Loucy (cell line): ENCODE measurements around the gene POLA1.

Experiments
- H2AFZ ChIP-seq: fragments of 200-600 bp; sonication (generic); 2 replicates; pipeline ENCODE4 v1.6.0; 2016; ENCODE audit warnings: antibody characterized with exemption, mild to moderate bottlenecking, low read length, moderate library complexity
- H3F3A ChIP-seq: fragments of 200-600 bp; 2 replicates; pipeline ENCODE4 v1.6.0; 2016; ENCODE audit warnings: antibody characterized with exemption, low read depth, mild to moderate bottlenecking
- H3K27me3 ChIP-seq: fragments of 200-600 bp; sonication (generic); 2 replicates; pipeline ENCODE4 v1.6.1; 2014; ENCODE audit warnings: low read length, mild to moderate bottlenecking; ENCODE audit not compliant: insufficient read depth, poor library complexity, severe bottlenecking
- H3K36me3 ChIP-seq: fragments of 200-600 bp; sonication (generic); 2 replicates; pipeline ENCODE4 v1.6.1; 2016; ENCODE audit warnings: low read length; ENCODE audit not compliant: insufficient read depth
- H3K4me1 ChIP-seq: fragments of 200-600 bp; sonication (generic); 2 replicates; pipeline ENCODE4 v1.5.1; 2014; ENCODE audit warnings: low read length, mild to moderate bottlenecking; ENCODE audit not compliant: insufficient read depth, poor library complexity, severe bottlenecking
- H3K4me2 ChIP-seq: fragments of 200-600 bp; sonication (generic); 2 replicates; pipeline ENCODE4 v1.6.0; 2014; ENCODE audit warnings: antibody characterized with exemption, low read length, low read depth, mild to moderate bottlenecking; ENCODE audit not compliant: poor library complexity, severe bottlenecking
- H3K4me3 ChIP-seq: fragments of 200-600 bp; sonication (generic); 2 replicates; pipeline ENCODE4 v1.5.1; 2014; ENCODE audit warnings: low read length, mild to moderate bottlenecking, mixed read lengths; ENCODE audit not compliant: poor library complexity, severe bottlenecking
- H3K79me2 ChIP-seq: fragments of 200-600 bp; sonication (generic); 2 replicates; pipeline ENCODE4 v1.6.1; 2014; ENCODE audit warnings: low read length; ENCODE audit not compliant: insufficient read depth
- H3K9ac ChIP-seq: fragments of 200-600 bp; sonication (generic); 2 replicates; pipeline ENCODE4 v1.6.0; 2014; ENCODE audit warnings: mild to moderate bottlenecking, low read depth, low read length, moderate library complexity; ENCODE audit not compliant: poor library complexity, severe bottlenecking
- H3K9me2 ChIP-seq: fragments of 200-600 bp; sonication (generic); replicated peaks from 2 replicates; pipeline ENCODE4 v1.6.1; 2016; ENCODE audit warnings: low read depth, low read length, mixed read lengths
- H3K9me3 ChIP-seq: fragments of 200-600 bp; sonication (generic); 2 replicates; pipeline ENCODE4 v1.6.1; 2014; ENCODE audit warnings: mild to moderate bottlenecking, antibody characterized with exemption, low read length, low read depth; ENCODE audit not compliant: insufficient read depth
- H4K20me1 ChIP-seq: fragments of 200-600 bp; sonication (generic); 2 replicates; pipeline ENCODE4 v1.6.0; 2014; ENCODE audit warnings: antibody characterized with exemption, low read length, mild to moderate bottlenecking; ENCODE audit not compliant: insufficient read depth, poor library complexity, severe bottlenecking
- CTCF ChIP-seq: fragments of 200-600 bp; sonication (generic); conservative IDR thresholded peaks from 2 replicates; pipeline ENCODE4 v1.5.1; 2014; ENCODE audit warnings: mild to moderate bottlenecking, antibody characterized with exemption, low read length
- EZH2phosphoT487 ChIP-seq: fragments of 200-600 bp; IDR thresholded peaks from 2 replicates; pipeline ENCODE4 v1.6.1; 2018; ENCODE audit warnings: antibody characterized with exemption, mild to moderate bottlenecking, moderate library complexity, borderline replicate concordance

POLA1 gene

GRCh38 chrX:25029288-25029825 is 335.6 kb downstream of the POLA1 start:
- Histone ChIP-seq H3K4me3 (no peak overlapping the region), H3K79me2 (no peaks in the 10 kb centered on the region), H3K4me1 (no peaks in the 10 kb centered on the region), H3K9me2 (no peaks in the 10 kb centered on the region), H3K9ac (no peak overlapping the region), H3F3A (no peaks in the 10 kb centered on the region), H3K9me3 (no peaks in the 10 kb centered on the region), H4K20me1 (no peaks in the 10 kb centered on the region), H2AFZ (no peak overlapping the region), H3K4me2 (no peak overlapping the region), H3K27me3 (no peaks in the 10 kb centered on the region), H3K36me3 (no peaks in the 10 kb centered on the region)
- TF ChIP-seq CTCF (no peak), EZH2phosphoT487 (no peak)

GRCh38 chrX:25034889-25035288 is 341.2 kb downstream of the POLA1 start:
- Histone ChIP-seq H3K27me3 (no peaks in the 10 kb centered on the region), H3K9ac (no peak overlapping the region), H3F3A (no peaks in the 10 kb centered on the region), H3K36me3 (no peaks in the 10 kb centered on the region), H3K9me2 (no peaks in the 10 kb centered on the region), H3K9me3 (no peaks in the 10 kb centered on the region), H3K79me2 (no peaks in the 10 kb centered on the region), H3K4me3 (no peak overlapping the region), H3K4me2 (no peak overlapping the region), H2AFZ (no peak overlapping the region), H4K20me1 (no peaks in the 10 kb centered on the region), H3K4me1 (no peaks in the 10 kb centered on the region)
- TF ChIP-seq CTCF (no peak), EZH2phosphoT487 (no peak)

- Histone ChIP-seq H3K36me3 (no peaks in the 10 kb centered on the region), H3K4me1 (no peaks in the 10 kb centered on the region), H3K9ac (no peak overlapping the region), H3K9me2 (no peaks in the 10 kb centered on the region), H3F3A (no peaks in the 10 kb centered on the region), H3K4me3 (no peak overlapping the region), H3K4me2 (no peak overlapping the region), H3K27me3 (no peaks in the 10 kb centered on the region), H4K20me1 (no peaks in the 10 kb centered on the region), H3K9me3 (no peaks in the 10 kb centered on the region), H3K79me2 (no peaks in the 10 kb centered on the region), H2AFZ (no peak overlapping the region)
- TF ChIP-seq EZH2phosphoT487 (no peak), CTCF (no peak)
Measured at GRCh38 chrX:25039036-25039435, 345.3 kb downstream of the POLA1 start.
